ENCODE measurements around the gene HLA-DRB1. TPM values are rescaled to one million over a fixed set of nuclear protein-coding genes. Genes with fewer than 3 reads are reported as not detected.
A peak's percentile ranks its signal among the peaks of the same experiment; 100 is the strongest.
"Not testable (repeated sequence)": the region's sequence is repeated elsewhere in the genome, so short reads cannot be mapped to it uniquely, and the experiment has no call there.

HLA-DRB1 gene
- 10 to 100 TPM in 1 of 8 experiments, 1 to 10 TPM in 1, not detected in 6; 3.1 to 80.7 TPM for total RNA-seq

- in situ Hi-C loops (cut with MboI; ENCODE audit: low pct_unique_long_range_greater_than_20kb in 2 of 9, low sequenced_read_pairs in 9 of 9, unreplicated experiment in 9 of 9), result loop anchor here in 2 of 9 experiments (10.0 kb wide), 1 partner anchor 65 kb away; no protein-coding TSS in a partner anchor
- WGBS, 10 experiments, result 0 to 73% (median 23%) methylated on average over 1 to 4 of the region's 9 CpGs; no CpG with 5 or more reads in 3 of the 10 experiments
- peak in 5 of 8 experiments; percentile 38 to 100 (median 99) for ATAC-seq (replicated peaks in 6 of 8)
- H3K27ac ChIP-seq, result no peak within 1 kb of the TSS
- no peak within 1 kb of the TSS for H3K4me3 ChIP-seq
- H3K4me1 ChIP-seq (replicated peaks in 1 of 2), result no peaks in the 10 kb centered on the region
Observed at GRCh38 chr6:32589596-32590449, at the start of gene HLA-DRB1. HLA-DRB1 (minus strand) TSS chr6:32589848; CDS start chr6:32589742, 106 bp downstream.

GRCh38 chr6:32638532-32639219 is 49.0 kb upstream of the HLA-DRB1 start:
- no peak for ATAC-seq (replicated peaks in 6 of 8)
- Histone ChIP-seq H3K4me3 (no peak overlapping the region), H3K27ac (no peak overlapping the region), H3K4me1 (replicated peaks in 1 of 2) (no peaks in the 10 kb centered on the region)
- WGBS, 10 experiments, result 0 to 79% (median 60%) methylated on average over 1 to 9 of the region's 9 CpGs; no CpG with 5 or more reads in 1 of the 10 experiments
- in situ Hi-C loops (cut with MboI; ENCODE audit: low pct_unique_long_range_greater_than_20kb in 2 of 9, low sequenced_read_pairs in 9 of 9, unreplicated experiment in 9 of 9), result no loop called here

GRCh38 chr6:32637883-32638282 is 48.2 kb upstream of the HLA-DRB1 start:
- no peaks in the 10 kb centered on the region for H3K4me1 ChIP-seq (replicated peaks in 1 of 2)
- 60 to 80% (median 70%) methylated on average over 1 to 3 of the region's 3 CpGs; no CpG with 5 or more reads in 4 of the 10 experiments for WGBS, 10 experiments
- H3K4me3 ChIP-seq, result no peak overlapping the region
- no peak overlapping the region for H3K27ac ChIP-seq
- no peak for ATAC-seq (replicated peaks in 6 of 8)
- in situ Hi-C loops (cut with MboI; ENCODE audit: low pct_unique_long_range_greater_than_20kb in 2 of 9, low sequenced_read_pairs in 9 of 9, unreplicated experiment in 9 of 9), result no loop called here

- no peaks in the 10 kb centered on the region for H3K4me1 ChIP-seq (replicated peaks in 1 of 2)
- in situ Hi-C loops (cut with MboI; ENCODE audit: low pct_unique_long_range_greater_than_20kb in 2 of 9, low sequenced_read_pairs in 9 of 9, unreplicated experiment in 9 of 9), result no loop called here
- no peak within 1 kb of the TSS for H3K27ac ChIP-seq
- WGBS, 10 experiments, result 0 to 70% (median 35%) methylated on average over 2 to 6 of the region's 7 CpGs; no CpG with 5 or more reads in 2 of the 10 experiments
- ATAC-seq (replicated peaks in 6 of 8), result peak in 1 of 8 experiments; percentile 41
- no peak within 1 kb of the TSS for H3K4me3 ChIP-seq
Observed at GRCh38 chr6:32637219-32637880, 47.7 kb upstream of the HLA-DRB1 start, which contains the start of gene HLA-DQA1. HLA-DQA1 (plus strand) TSS chr6:32637406; CDS start chr6:32637459, 53 bp downstream.

- in situ Hi-C loops (cut with MboI; ENCODE audit: low pct_unique_long_range_greater_than_20kb in 2 of 9, low sequenced_read_pairs in 9 of 9, unreplicated experiment in 9 of 9), result no loop called here
- no peak overlapping the region for H3K27ac ChIP-seq
- no peaks in the 10 kb centered on the region for H3K4me1 ChIP-seq (replicated peaks in 1 of 2)
- no peak for ATAC-seq (replicated peaks in 6 of 8)
- H3K4me3 ChIP-seq, result no peak overlapping the region
- WGBS, 10 experiments, result 0 to 80% (median 35%) methylated on average over 1 to 2 of the region's 2 CpGs; no CpG with 5 or more reads in 1 of the 10 experiments
Observed at GRCh38 chr6:32635526-32636123, 46.0 kb upstream of the HLA-DRB1 start.

GRCh38 chr6:32629793-32630192 is 40.1 kb upstream of the HLA-DRB1 start:
- H3K27ac ChIP-seq; ATAC-seq (replicated peaks in 6 of 8); H3K4me1 ChIP-seq (replicated peaks in 1 of 2); H3K4me3 ChIP-seq; in situ Hi-C loops (cut with MboI; ENCODE audit: low pct_unique_long_range_greater_than_20kb in 2 of 9, low sequenced_read_pairs in 9 of 9, unreplicated experiment in 9 of 9): not testable (repeated sequence)
- 92 to 100% (median 100%) methylated on average over 2 to 3 of the region's 13 CpGs; no CpG with 5 or more reads in 7 of the 10 experiments for WGBS, 10 experiments

GRCh38 chr6:32627831-32628230 is 38.2 kb upstream of the HLA-DRB1 start:
- Histone ChIP-seq H3K27ac (no peak overlapping the region), H3K4me1 (replicated peaks in 1 of 2) (no peaks in the 10 kb centered on the region), H3K4me3 (no peak overlapping the region)
- in situ Hi-C loops (cut with MboI; ENCODE audit: low pct_unique_long_range_greater_than_20kb in 2 of 9, low sequenced_read_pairs in 9 of 9, unreplicated experiment in 9 of 9), result no loop called here
- peak in 2 of 8 experiments; percentile 70 to 75 for ATAC-seq (replicated peaks in 6 of 8)
- 0 to 88% (median 20%) methylated on average over 1 to 3 of the region's 3 CpGs; no CpG with 5 or more reads in 1 of the 10 experiments for WGBS, 10 experiments

- 0 to 75% (median 29%) methylated on average over 1 to 2 of the region's 3 CpGs; no CpG with 5 or more reads in 4 of the 10 experiments for WGBS, 10 experiments
- in situ Hi-C loops (cut with MboI; ENCODE audit: low pct_unique_long_range_greater_than_20kb in 2 of 9, low sequenced_read_pairs in 9 of 9, unreplicated experiment in 9 of 9), result no loop called here
- no peak overlapping the region for H3K4me3 ChIP-seq
- H3K27ac ChIP-seq, result no peak overlapping the region
- H3K4me1 ChIP-seq (replicated peaks in 1 of 2), result no peaks in the 10 kb centered on the region
- ATAC-seq (replicated peaks in 6 of 8), result no peak
Observed at GRCh38 chr6:32627249-32627648, 37.6 kb upstream of the HLA-DRB1 start.

- 0 to 89% (median 5%) methylated on average over 1 to 5 of the region's 5 CpGs for WGBS, 10 experiments
- Histone ChIP-seq H3K4me1 (replicated peaks in 1 of 2) (no peaks in the 10 kb centered on the region), H3K4me3 (no peak overlapping the region), H3K27ac (no peak overlapping the region)
- no peak for ATAC-seq (replicated peaks in 6 of 8)
- in situ Hi-C loops (cut with MboI; ENCODE audit: low pct_unique_long_range_greater_than_20kb in 2 of 9, low sequenced_read_pairs in 9 of 9, unreplicated experiment in 9 of 9), result no loop called here
Observed at GRCh38 chr6:32625137-32625536, 35.5 kb upstream of the HLA-DRB1 start.

- 0 to 93% (median 60%) methylated on average over 1 to 3 of the region's 3 CpGs; no CpG with 5 or more reads in 6 of the 10 experiments for WGBS, 10 experiments
- Histone ChIP-seq H3K4me1 (replicated peaks in 1 of 2) (no peaks in the 10 kb centered on the region), H3K27ac (no peak overlapping the region), H3K4me3 (no peak overlapping the region)
- no peak for ATAC-seq (replicated peaks in 6 of 8)
- in situ Hi-C loops (cut with MboI; ENCODE audit: low pct_unique_long_range_greater_than_20kb in 2 of 9, low sequenced_read_pairs in 9 of 9, unreplicated experiment in 9 of 9), result no loop called here
Observed at GRCh38 chr6:32624565-32624964, 34.9 kb upstream of the HLA-DRB1 start.

- Histone ChIP-seq H3K27ac (no peak overlapping the region), H3K4me3 (no peak overlapping the region), H3K4me1 (replicated peaks in 1 of 2) (no peaks in the 10 kb centered on the region)
- peak in 1 of 8 experiments; percentile 38 for ATAC-seq (replicated peaks in 6 of 8)
- in situ Hi-C loops (cut with MboI; ENCODE audit: low pct_unique_long_range_greater_than_20kb in 2 of 9, low sequenced_read_pairs in 9 of 9, unreplicated experiment in 9 of 9), result no loop called here
Observed at GRCh38 chr6:32623693-32624092, 34.0 kb upstream of the HLA-DRB1 start.

- ATAC-seq (replicated peaks in 6 of 8), result peak in 6 of 8 experiments; percentile 31 to 94 (median 62)
- Histone ChIP-seq H3K4me1 (replicated peaks in 1 of 2) (no peaks in the 10 kb centered on the region), H3K4me3 (no peak overlapping the region), H3K27ac (no peak overlapping the region)
- in situ Hi-C loops (cut with MboI; ENCODE audit: low pct_unique_long_range_greater_than_20kb in 2 of 9, low sequenced_read_pairs in 9 of 9, unreplicated experiment in 9 of 9), result no loop called here
- 0 to 75% (median 29%) methylated on average over 1 of the region's 1 CpG; no CpG with 5 or more reads in 4 of the 10 experiments for WGBS, 10 experiments
Observed at GRCh38 chr6:32622545-32623401, 33.1 kb upstream of the HLA-DRB1 start.

Data from motor neuron (in vitro differentiated cells).